Measurements from ENCODE around the gene RAB25. TPM values are rescaled to one million over a fixed set of nuclear protein-coding genes. Genes with fewer than 3 reads are reported as not detected.

RAB25 gene
- total and polyA plus RNA-seq, 2 of the 13 experiments (the other 11 are each of a cell fraction or from before 2014, with no cell fraction given), result 0.20 to 0.22 TPM

- TF ChIP-seq DMTF1 (CRISPR knock-in tag; IDR thresholded peaks at IDR 0.05), result no peak
- no peak for TF ChIP-seq ZNF430 (CRISPR knock-in tag; IDR thresholded peaks at IDR 0.05)
- TF ChIP-seq ZBTB44 (CRISPR knock-in tag; IDR thresholded peaks at IDR 0.05), result no peak
- TF ChIP-seq ZNF281 (CRISPR knock-in tag; IDR thresholded peaks at IDR 0.05; ENCODE audit: borderline replicate concordance), result no peak
- no peak for TF ChIP-seq HNF4G (IDR thresholded peaks at IDR 0.05; ENCODE audit: borderline replicate concordance, low read depth, low read length)
- no peak for TF ChIP-seq HNF4G (CRISPR knock-in tag; IDR thresholded peaks at IDR 0.05; ENCODE audit: borderline replicate concordance, low read depth)
- TF ChIP-seq ZNF530 (CRISPR knock-in tag; IDR thresholded peaks at IDR 0.05; ENCODE audit: low read depth), result no peak
- no peak for TF ChIP-seq GTF3A (CRISPR knock-in tag; conservative IDR thresholded peaks at IDR 0.05)
- no peak for TF ChIP-seq ZNF639 (CRISPR knock-in tag; conservative IDR thresholded peaks at IDR 0.05)
- TF ChIP-seq MYC (CRISPR knock-in tag; IDR thresholded peaks at IDR 0.05; ENCODE audit: borderline replicate concordance), result peak; percentile 47; the same call in 1 of the 2 replicates
- TF ChIP-seq AGO1 (IDR thresholded peaks at IDR 0.05; ENCODE audit: low read depth, low read length, poor library complexity, severe bottlenecking), result no peak
- TF ChIP-seq ATF7 (IDR thresholded peaks at IDR 0.05), result no peak
- TF ChIP-seq ATF7 (CRISPR knock-in tag; IDR thresholded peaks at IDR 0.05), result no peak
- no peak for TF ChIP-seq CENPT (CRISPR knock-in tag; IDR thresholded peaks at IDR 0.05; ENCODE audit: low read depth)
- TF ChIP-seq U2AF1 (optimal IDR thresholded peaks at IDR 0.05; ENCODE audit: low read depth, low read length), result no peak
- peak; percentile 37; the same call in 1 of the 2 replicates for TF ChIP-seq SPEN (CRISPR knock-in tag; IDR thresholded peaks at IDR 0.05; ENCODE audit: low read depth)
- TF ChIP-seq, protein P1, sequence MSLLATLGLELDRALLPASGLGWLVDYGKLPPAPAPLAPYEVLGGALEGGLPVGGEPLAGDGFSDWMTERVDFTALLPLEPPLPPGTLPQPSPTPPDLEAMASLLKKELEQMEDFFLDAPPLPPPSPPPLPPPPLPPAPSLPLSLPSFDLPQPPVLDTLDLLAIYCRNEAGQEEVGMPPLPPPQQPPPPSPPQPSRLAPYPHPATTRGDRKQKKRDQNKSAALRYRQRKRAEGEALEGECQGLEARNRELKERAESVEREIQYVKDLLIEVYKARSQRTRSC (CRISPR knock-in tag; IDR thresholded peaks at IDR 0.05; ENCODE audit: low read depth), result no peak
- no peak for TF ChIP-seq PHF20 (CRISPR knock-in tag; IDR thresholded peaks at IDR 0.05)
- TF ChIP-seq HOMEZ (CRISPR knock-in tag; IDR thresholded peaks at IDR 0.05; ENCODE audit: low read depth), result no peak
- TF ChIP-seq SMC3 (IDR thresholded peaks at IDR 0.05; ENCODE audit: low read length), result peak; percentile 80
Observed at GRCh38 chr1:156025876-156026275, 35.1 kb upstream of the RAB25 start (continued).
